ENCODE results near the gene MAD2L2.

Gene MAD2L2

GRCh38 chr1:11640944-11641343, 40.0 kb downstream of the MAD2L2 start:
- H3K27ac ChIP-seq = no peak overlapping the region
- no peak for DNase-seq (ENCODE audit: low read depth, low spot score)

- DNase-seq (ENCODE audit: low read depth, low spot score) = no peak
Measured at GRCh38 chr1:11640101-11640500, 40.8 kb downstream of the MAD2L2 start.

GRCh38 chr1:11639372-11639771, 41.6 kb downstream of the MAD2L2 start:
- H3K27ac ChIP-seq = no peak overlapping the region
- DNase-seq (ENCODE audit: low read depth, low spot score) = no peak

More at GRCh38 chr1:11640101-11640500, 40.8 kb downstream of the MAD2L2 start:
- no peak overlapping the region for H3K27ac ChIP-seq

GRCh38 chr1:11638121-11638520, 42.8 kb downstream of the MAD2L2 start:
- DNase-seq (ENCODE audit: low read depth, low spot score) = no peak
- no peak overlapping the region for H3K27ac ChIP-seq

GRCh38 chr1:11634365-11635192, 46.4 kb downstream of the MAD2L2 start:
- H3K27ac ChIP-seq = no peak overlapping the region
- no peak for DNase-seq (ENCODE audit: low read depth, low spot score)

GRCh38 chr1:11629184-11630016, 51.5 kb downstream of the MAD2L2 start:
- H3K27ac ChIP-seq = no peak overlapping the region
- no peak for DNase-seq (ENCODE audit: low read depth, low spot score)

GRCh38 chr1:11628767-11629166, 52.2 kb downstream of the MAD2L2 start:
- DNase-seq (ENCODE audit: low read depth, low spot score) = no peak
- H3K27ac ChIP-seq = no peak overlapping the region

GRCh38 chr1:11626551-11626950, 54.4 kb downstream of the MAD2L2 start:
- no peak overlapping the region for H3K27ac ChIP-seq
- DNase-seq (ENCODE audit: low read depth, low spot score) = no peak

All from epithelial cell of prostate (primary cell).